ENCODE data around the gene LIPA. TPM values are rescaled to one million over a fixed set of nuclear protein-coding genes. Genes with fewer than 3 reads are reported as not detected.
A peak's percentile ranks its signal among the peaks of the same experiment; 100 is the strongest.

Gene LIPA
- polyA plus RNA-seq, 4 donors, result 68.1 to 227 (median 99.4) TPM

DNA sequence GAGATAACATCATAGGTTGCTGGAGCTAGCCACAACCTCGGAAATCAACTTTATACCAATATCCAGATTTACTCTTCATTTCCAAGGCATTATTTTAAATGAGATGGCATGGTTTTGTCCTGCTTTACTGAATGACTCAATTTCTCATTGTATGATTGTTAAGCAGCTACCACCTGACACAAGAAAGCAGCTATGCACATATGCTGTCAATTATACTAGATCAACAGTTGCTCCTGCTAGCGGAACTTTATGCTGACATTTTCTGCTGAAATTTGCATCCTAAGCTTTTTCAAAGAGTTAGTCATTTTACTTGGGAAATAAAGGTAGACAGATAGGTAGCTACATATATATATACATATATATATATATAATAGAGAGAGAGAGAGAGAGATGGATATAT, 35.5 kb downstream of the LIPA start:
- peaks cover 0 to 4% (median 0%) of the 10 kb centered on the region in 3 donors for H3K4me1 ChIP-seq (ENCODE audit: control insufficient read depth in 3 of 3, insufficient read depth in 2 of 3, low read depth in 1 of 3, low read length in 2 of 3)
- 97 to 98% (median 97%) methylated on average over 2 of the region's 2 CpGs for WGBS, 3 donors
- H3K27ac ChIP-seq (ENCODE audit: low read depth in 1 of 3, low read length in 2 of 3), result no peak overlapping the region
- H3K4me3 ChIP-seq (ENCODE audit: low read depth in 1 of 3, low read length in 3 of 3), result no peak overlapping the region
- peaks cover 2 to 22% (median 4%) of the 10 kb centered on the region in 3 donors for H3K36me3 ChIP-seq (ENCODE audit: control insufficient read depth in 3 of 3, insufficient read depth in 2 of 3, low read depth in 1 of 3, low read length in 3 of 3)
- DNase-seq, result no peak
- no peaks in the 10 kb centered on the region for H3K9me3 ChIP-seq (ENCODE audit: control insufficient read depth in 2 of 2, insufficient read depth in 1 of 2, low read depth in 1 of 2, low read length in 1 of 2)
- H3K27me3 ChIP-seq (ENCODE audit: control insufficient read depth in 3 of 3, insufficient read depth in 3 of 3, low read length in 3 of 3), result no peaks in the 10 kb centered on the region
- FAIRE-seq, result no peak

DNA sequence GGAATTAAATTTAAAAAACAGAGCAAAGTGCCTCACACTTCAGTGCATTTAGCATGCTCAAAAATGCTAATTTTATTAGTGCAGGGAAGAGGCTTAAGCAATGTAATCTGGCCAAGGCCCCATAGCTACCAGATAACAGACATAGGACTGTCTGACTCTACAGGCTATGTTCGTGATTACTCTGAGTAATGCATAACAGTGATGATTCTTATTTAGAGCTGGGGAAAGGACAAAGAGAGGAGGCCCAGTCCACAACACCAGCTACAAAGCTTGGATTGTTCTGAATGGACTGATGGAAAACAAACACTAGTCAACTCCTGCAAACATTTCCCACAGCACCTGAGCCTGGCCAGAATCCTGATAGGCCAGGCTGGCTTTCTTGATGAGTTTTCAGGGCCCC, 36.1 kb downstream of the LIPA start:
- Histone ChIP-seq H3K27me3 (ENCODE audit: control insufficient read depth in 3 of 3, insufficient read depth in 3 of 3, low read length in 3 of 3) (peaks cover 0 to 2% (median 0%) of the 10 kb centered on the region in 3 donors), H3K27ac (ENCODE audit: low read depth in 1 of 3, low read length in 2 of 3) (no peak overlapping the region), H3K36me3 (ENCODE audit: control insufficient read depth in 3 of 3, insufficient read depth in 2 of 3, low read depth in 1 of 3, low read length in 3 of 3) (peaks cover 0 to 20% (median 2%) of the 10 kb centered on the region in 3 donors), H3K9me3 (ENCODE audit: control insufficient read depth in 2 of 2, insufficient read depth in 1 of 2, low read depth in 1 of 2, low read length in 1 of 2) (no peaks in the 10 kb centered on the region), H3K4me3 (ENCODE audit: low read depth in 1 of 3, low read length in 3 of 3) (no peak overlapping the region), H3K4me1 (ENCODE audit: control insufficient read depth in 3 of 3, insufficient read depth in 2 of 3, low read depth in 1 of 3, low read length in 2 of 3) (peaks cover 0 to 4% (median 0%) of the 10 kb centered on the region in 3 donors)
- DNase-seq, result no peak
- WGBS, 3 donors, result 72 to 87% (median 87%) methylated on average over 1 of the region's 1 CpG
- FAIRE-seq, result no peak

DNA sequence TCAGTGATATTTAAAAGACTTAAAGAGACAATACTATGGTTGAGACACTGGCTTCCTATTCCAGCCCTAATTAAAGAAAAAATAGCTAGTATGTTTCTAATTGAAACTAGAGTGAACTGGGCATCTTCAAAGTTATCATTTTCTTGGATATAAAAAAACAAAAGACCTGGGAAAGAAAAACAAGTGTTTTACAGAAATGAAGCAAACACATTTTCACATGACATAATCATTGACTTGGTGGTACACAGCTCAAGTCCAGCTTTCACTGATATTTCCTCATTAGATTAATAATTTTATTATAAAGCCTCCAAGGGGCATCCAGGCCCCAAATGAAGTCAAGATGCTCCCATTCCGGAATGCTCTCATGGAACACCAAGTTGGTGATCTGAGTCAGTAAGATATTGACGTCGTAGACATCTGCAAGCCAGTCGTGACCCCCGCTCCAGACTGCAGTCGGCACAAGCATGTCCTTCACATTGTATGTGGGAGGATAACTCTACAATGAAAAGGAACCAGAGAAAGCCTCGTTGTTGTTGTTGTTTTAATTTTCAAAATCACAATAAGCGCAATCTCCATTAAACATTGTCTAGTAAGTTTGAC, 36.9 kb downstream of the LIPA start:
- FAIRE-seq, result no peak
- peaks cover 0 to 14% (median 0%) of the 10 kb centered on the region in 3 donors for H3K36me3 ChIP-seq (ENCODE audit: control insufficient read depth in 3 of 3, insufficient read depth in 2 of 3, low read depth in 1 of 3, low read length in 3 of 3)
- no peaks in the 10 kb centered on the region for H3K9me3 ChIP-seq (ENCODE audit: control insufficient read depth in 2 of 2, insufficient read depth in 1 of 2, low read depth in 1 of 2, low read length in 1 of 2)
- DNase-seq, result no peak
- H3K27me3 ChIP-seq (ENCODE audit: control insufficient read depth in 3 of 3, insufficient read depth in 3 of 3, low read length in 3 of 3), result peaks cover 0 to 7% (median 0%) of the 10 kb centered on the region in 3 donors
- H3K4me1 ChIP-seq (ENCODE audit: control insufficient read depth in 3 of 3, insufficient read depth in 2 of 3, low read depth in 1 of 3, low read length in 2 of 3), result peaks cover 0 to 4% (median 0%) of the 10 kb centered on the region in 3 donors
- WGBS, 3 donors, result 92 to 95% (median 93%) methylated on average over 8 of the region's 8 CpGs
- H3K4me3 ChIP-seq (ENCODE audit: low read depth in 1 of 3, low read length in 3 of 3), result no peak overlapping the region
- no peak overlapping the region for H3K27ac ChIP-seq (ENCODE audit: low read depth in 1 of 3, low read length in 2 of 3)

DNA sequence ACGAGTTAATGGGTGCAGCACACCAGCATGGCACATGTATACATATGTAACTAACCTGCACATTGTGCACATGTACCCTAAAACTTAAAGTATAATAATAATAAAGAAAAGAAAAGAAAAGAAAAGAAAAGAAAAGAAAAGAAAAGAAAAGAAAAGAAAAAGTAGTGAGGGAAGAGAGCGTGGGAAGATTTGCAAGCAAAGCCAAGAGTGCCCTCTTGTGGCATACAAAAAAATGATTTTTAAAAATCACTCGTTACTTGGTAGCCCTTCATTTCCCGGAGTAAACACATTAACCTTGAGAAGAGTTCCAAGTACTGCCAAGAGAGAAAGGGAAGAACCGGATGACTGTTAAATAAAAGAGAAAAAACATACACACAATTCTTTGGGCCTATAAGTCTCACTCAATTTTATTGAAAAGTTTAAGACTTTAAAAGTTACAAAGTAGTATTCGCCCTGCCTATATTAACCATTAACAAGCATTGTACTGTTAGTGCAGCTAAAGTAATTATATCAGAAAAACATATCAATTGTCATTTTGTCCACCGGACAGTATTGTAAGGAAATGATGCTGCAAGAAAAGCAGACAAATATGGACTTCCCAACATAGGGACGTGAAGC, 38.3 kb downstream of the LIPA start:
- peak; percentile 10 for FAIRE-seq
- WGBS, 3 donors, result 25 to 40% (median 31%) methylated on average over 8 of the region's 8 CpGs

DNA sequence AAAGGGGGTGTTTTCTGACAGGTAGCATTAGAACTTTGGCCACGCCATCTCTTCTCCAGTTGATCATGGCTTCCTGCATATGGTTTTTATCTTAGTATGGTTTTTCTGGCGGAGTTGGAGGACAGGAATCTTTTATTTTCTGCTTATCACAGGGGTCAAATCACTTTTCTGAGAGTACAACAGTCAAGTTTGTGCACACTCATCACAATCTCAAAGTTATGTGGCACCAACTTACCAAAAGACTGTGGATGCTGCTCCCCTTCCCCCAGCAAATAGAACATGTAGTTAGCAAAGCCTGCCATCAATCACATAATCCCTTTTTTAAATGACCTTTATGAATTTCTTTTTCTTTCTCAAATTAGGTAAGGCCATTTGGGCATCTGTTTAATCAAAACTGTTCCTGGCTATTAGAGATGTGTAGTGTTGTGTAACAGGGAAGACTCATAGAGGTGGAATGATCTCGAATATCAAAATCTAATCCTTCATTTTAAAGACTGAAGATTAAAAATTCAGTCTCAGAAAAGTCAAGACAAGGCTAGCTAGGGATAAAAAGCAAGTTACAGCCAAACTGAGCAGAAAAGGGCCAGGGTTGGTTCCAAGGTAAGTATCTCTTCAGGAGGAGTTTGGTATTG, 40.7 kb downstream of the LIPA start:
- 84 to 92% (median 87%) methylated on average over 3 of the region's 3 CpGs for WGBS, 3 donors
- H3K9me3 ChIP-seq (ENCODE audit: control insufficient read depth in 2 of 2, insufficient read depth in 1 of 2, low read depth in 1 of 2, low read length in 1 of 2), result no peaks in the 10 kb centered on the region
- DNase-seq, result no peak
- H3K4me3 ChIP-seq (ENCODE audit: low read depth in 1 of 3, low read length in 3 of 3), result no peak overlapping the region
- peaks cover 0 to 11% (median 0%) of the 10 kb centered on the region in 3 donors for H3K4me1 ChIP-seq (ENCODE audit: control insufficient read depth in 3 of 3, insufficient read depth in 2 of 3, low read depth in 1 of 3, low read length in 2 of 3)
- H3K27ac ChIP-seq (ENCODE audit: low read depth in 1 of 3, low read length in 2 of 3), result no peak overlapping the region
- peaks cover 0 to 8% (median 0%) of the 10 kb centered on the region in 3 donors for H3K36me3 ChIP-seq (ENCODE audit: control insufficient read depth in 3 of 3, insufficient read depth in 2 of 3, low read depth in 1 of 3, low read length in 3 of 3)
- H3K27me3 ChIP-seq (ENCODE audit: control insufficient read depth in 3 of 3, insufficient read depth in 3 of 3, low read length in 3 of 3), result peaks cover 3 to 40% (median 8%) of the 10 kb centered on the region in 3 donors
- FAIRE-seq, result no peak

More for the DNA sequence above, 38.3 kb downstream of the LIPA start:
- Histone ChIP-seq H3K27ac (ENCODE audit: low read depth in 1 of 3, low read length in 2 of 3) (no peak overlapping the region), H3K36me3 (ENCODE audit: control insufficient read depth in 3 of 3, insufficient read depth in 2 of 3, low read depth in 1 of 3, low read length in 3 of 3) (peaks cover 0 to 8% (median 0%) of the 10 kb centered on the region in 3 donors), H3K4me3 (ENCODE audit: low read depth in 1 of 3, low read length in 3 of 3) (no peak overlapping the region), H3K9me3 (ENCODE audit: control insufficient read depth in 2 of 2, insufficient read depth in 1 of 2, low read depth in 1 of 2, low read length in 1 of 2) (no peaks in the 10 kb centered on the region), H3K4me1 (ENCODE audit: control insufficient read depth in 3 of 3, insufficient read depth in 2 of 3, low read depth in 1 of 3, low read length in 2 of 3) (peaks cover 0 to 4% (median 0%) of the 10 kb centered on the region in 3 donors), H3K27me3 (ENCODE audit: control insufficient read depth in 3 of 3, insufficient read depth in 3 of 3, low read length in 3 of 3) (peaks cover under 1 to 18% (median 2%) of the 10 kb centered on the region in 3 donors)
- peak; percentile 61 for DNase-seq

DNA sequence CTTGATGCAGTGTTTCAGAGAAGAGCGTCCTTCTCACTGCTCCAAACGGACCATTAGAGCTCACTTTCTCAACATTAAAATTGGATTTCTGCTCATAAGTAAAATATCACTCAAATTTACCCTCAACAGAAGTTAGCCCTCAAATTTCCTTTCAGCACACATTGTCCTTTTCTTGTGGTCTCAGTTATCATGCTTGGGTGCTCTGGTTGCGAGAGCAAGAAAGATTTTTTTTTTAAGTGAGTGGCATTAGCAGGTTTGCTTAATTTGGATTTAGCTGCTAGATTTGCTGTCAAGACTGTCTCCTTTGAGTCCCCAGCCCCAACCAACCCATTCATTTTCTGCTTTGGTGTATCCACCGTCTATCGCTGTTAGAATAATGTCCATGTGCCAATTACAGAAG, 41.9 kb downstream of the LIPA start:
- Histone ChIP-seq H3K4me1 (ENCODE audit: control insufficient read depth in 3 of 3, insufficient read depth in 2 of 3, low read depth in 1 of 3, low read length in 2 of 3) (peaks cover 0 to 11% (median 0%) of the 10 kb centered on the region in 3 donors), H3K27me3 (ENCODE audit: control insufficient read depth in 3 of 3, insufficient read depth in 3 of 3, low read length in 3 of 3) (peaks cover 3 to 51% (median 8%) of the 10 kb centered on the region in 3 donors), H3K27ac (ENCODE audit: low read depth in 1 of 3, low read length in 2 of 3) (no peak overlapping the region), H3K9me3 (ENCODE audit: control insufficient read depth in 2 of 2, insufficient read depth in 1 of 2, low read depth in 1 of 2, low read length in 1 of 2) (no peaks in the 10 kb centered on the region), H3K4me3 (ENCODE audit: low read depth in 1 of 3, low read length in 3 of 3) (no peak overlapping the region), H3K36me3 (ENCODE audit: control insufficient read depth in 3 of 3, insufficient read depth in 2 of 3, low read depth in 1 of 3, low read length in 3 of 3) (peaks cover 0 to 1% (median 0%) of the 10 kb centered on the region in 3 donors)
- DNase-seq, result no peak
- 91 to 94% (median 93%) methylated on average over 5 of the region's 5 CpGs for WGBS, 3 donors
- FAIRE-seq, result no peak

DNA sequence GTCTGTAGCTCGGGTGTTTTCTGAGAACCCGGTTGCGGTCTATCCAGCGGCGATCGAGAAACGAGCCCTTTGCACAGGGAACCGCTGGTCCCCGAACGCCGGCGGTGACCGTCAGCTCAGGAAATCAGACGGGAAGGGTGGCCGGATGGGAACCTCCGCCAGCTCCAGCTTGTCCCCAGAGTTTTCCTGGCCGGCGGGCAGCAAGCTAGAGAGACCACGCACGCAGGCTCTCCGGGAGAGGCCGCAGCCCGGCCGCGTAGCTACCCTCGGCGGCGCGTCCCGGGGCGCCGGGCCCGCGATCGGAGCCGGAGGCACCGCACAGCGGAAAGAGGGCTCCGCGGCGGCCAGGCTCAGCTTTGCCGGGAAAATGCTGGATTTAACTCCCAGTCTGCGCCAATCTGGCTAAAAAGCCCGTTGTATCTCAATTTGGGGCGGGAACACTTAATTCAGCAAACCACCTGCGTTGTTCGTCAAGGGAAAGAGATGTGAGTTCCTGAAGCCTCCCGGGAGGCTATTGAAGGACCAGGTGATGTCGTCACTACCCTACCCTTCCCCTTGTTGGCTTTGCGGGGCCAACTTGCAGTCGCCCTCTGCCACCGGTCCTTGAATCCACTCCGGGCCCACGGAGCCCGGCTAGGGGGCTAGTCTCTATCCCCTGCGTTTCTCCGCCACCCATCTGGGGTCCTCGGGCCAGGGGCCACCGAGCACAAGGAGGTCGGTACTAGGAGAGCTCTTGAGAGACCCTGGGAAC, 43.6 kb downstream of the LIPA start:
- Histone ChIP-seq H3K36me3 (ENCODE audit: control insufficient read depth in 3 of 3, insufficient read depth in 2 of 3, low read depth in 1 of 3, low read length in 3 of 3) (no peaks in the 10 kb centered on the region), H3K9me3 (ENCODE audit: control insufficient read depth in 2 of 2, insufficient read depth in 1 of 2, low read depth in 1 of 2, low read length in 1 of 2) (no peaks in the 10 kb centered on the region), H3K27me3 (ENCODE audit: control insufficient read depth in 3 of 3, insufficient read depth in 3 of 3, low read length in 3 of 3) (peaks cover 6 to 67% (median 8%) of the 10 kb centered on the region in 3 donors), H3K4me1 (ENCODE audit: control insufficient read depth in 3 of 3, insufficient read depth in 2 of 3, low read depth in 1 of 3, low read length in 2 of 3) (peaks cover 0 to 11% (median 0%) of the 10 kb centered on the region in 3 donors), H3K4me3 (ENCODE audit: low read depth in 1 of 3, low read length in 3 of 3) (peak overlapping the region; percentile 15 to 53 (median 32)), H3K27ac (ENCODE audit: low read depth in 1 of 3, low read length in 2 of 3) (peak overlapping the region in 1 of 3 donors; percentile 77)
- 6% methylated on average over 60 of the region's 60 CpGs for WGBS, 3 donors
- DNase-seq, result peak; percentile 10 to 56
- FAIRE-seq, result no peak

All from small intestine (tissue), 7 donors.